SK-N-SH (cell line): ENCODE results near the gene SMARCA2. TPM values are rescaled to one million over a fixed set of nuclear protein-coding genes. Genes with fewer than 3 reads are reported as not detected.

ENCODE experiments used
- CTCF ChIA-PET: fragments of 300-600, 350-600 bp; formaldehyde crosslinking; extraction: SDS; loops from one replicate; lab custom pipeline; 2021; lab: Yijun Ruan, JAX
- POLR2A ChIA-PET: fragments of 350-600 bp; sonication (Branson Sonifier 250); formaldehyde crosslinking; extraction: SDS; loops from one replicate; lab custom pipeline; 2020; ENCODE audit warnings: antibody characterized with exemption, inconsistent platforms; lab: Yijun Ruan, JAX
- DNase-seq: peaks from one replicate; pipeline ENCODE4 v3.0.0; 2012
- H2AFZ ChIP-seq: fragments of 200-600 bp; sonication (generic); 2 replicates; pipeline ENCODE4 v1.8.1; 2016; ENCODE audit warnings: antibody characterized with exemption, mild to moderate bottlenecking, low read depth
- H3F3A ChIP-seq: fragments of 200-600 bp; sonication (generic); replicated peaks from 2 replicates; pipeline ENCODE3; 2016; ENCODE audit warnings: antibody characterized with exemption, mild to moderate bottlenecking; ENCODE audit not compliant: insufficient read depth
- H3K27ac ChIP-seq, 2 experiments: fragments of 200-500 bp in 1 of 2; fragments of 200-600 bp in 1 of 2; sonication (Bioruptor generic) in 1 of 2; sonication (generic), shearing (Covaris generic) in 1 of 2; 2 replicates each; pipeline versions ENCODE4 v1.5.1 to v1.6.1; 2014 to 2016; ENCODE audit warnings: low read depth in 2 of 2, inconsistent platforms in 1 of 2, low read length in 1 of 2, mild to moderate bottlenecking in 1 of 2, mixed read lengths in 1 of 2
- H3K27me3 ChIP-seq: fragments of 200-600 bp; sonication (generic), shearing (Covaris generic); 2 replicates; pipeline ENCODE4 v1.6.1; 2016; ENCODE audit warnings: mixed run types; ENCODE audit not compliant: insufficient read depth
- H3K36me3 ChIP-seq, 2 experiments: fragments of 200-500 bp in 1 of 2; fragments of 200-600 bp in 1 of 2; sonication (Bioruptor generic) in 1 of 2; sonication (generic) in 1 of 2; replicated peaks in 1 of 2; 2 replicates each; pipeline versions ENCODE3 to v1.5.1; 2014 to 2016; ENCODE audit warnings: low read length in 1 of 2, mild to moderate bottlenecking in 1 of 2; ENCODE audit not compliant: insufficient read depth in 2 of 2, control insufficient read depth in 1 of 2
- H3K4me1 ChIP-seq, 2 experiments: fragments of 200-500 bp in 1 of 2; fragments of 200-600 bp in 1 of 2; sonication (Bioruptor generic) in 1 of 2; sonication (generic), shearing (Covaris generic) in 1 of 2; 2 replicates each; pipeline versions ENCODE4 v1.5.1 to v1.6.1; 2014 to 2016; ENCODE audit warnings: low read depth in 1 of 2, low read length in 1 of 2, mixed run types in 1 of 2; ENCODE audit not compliant: insufficient read depth in 2 of 2, control insufficient read depth in 1 of 2
- H3K4me2 ChIP-seq: fragments of 200-600 bp; sonication (generic), shearing (Covaris generic); 2 replicates; pipeline ENCODE4 v1.6.1; 2017; ENCODE audit warnings: mixed run types
- H3K4me3 ChIP-seq, 2 experiments: fragments of 200-500 bp in 1 of 2; fragments of 200-600 bp in 1 of 2; sonication (Bioruptor generic) in 1 of 2; sonication (generic), shearing (Covaris generic) in 1 of 2; 2 replicates each; pipeline versions ENCODE4 v1.5.1 to v1.8.1; 2014 to 2016; ENCODE audit warnings: low read depth in 2 of 2, inconsistent platforms in 1 of 2, low read length in 1 of 2, mild to moderate bottlenecking in 1 of 2, mixed read lengths in 1 of 2, moderate library complexity in 1 of 2
- H3K79me2 ChIP-seq: fragments of 200-600 bp; sonication (generic); 2 replicates; pipeline ENCODE4 v1.8.1; 2017; ENCODE audit warnings: mild to moderate bottlenecking; ENCODE audit not compliant: insufficient read depth
- H3K9ac ChIP-seq: fragments of 200-600 bp; sonication (generic); 2 replicates; pipeline ENCODE4 v1.6.1; 2017; ENCODE audit warnings: mixed run types
- H3K9me2 ChIP-seq: fragments of 200-600 bp; sonication (generic); 2 replicates; pipeline ENCODE4 v1.6.1; 2017; ENCODE audit warnings: mixed run types
- H3K9me3 ChIP-seq: fragments of 200-600 bp; sonication (generic); 2 replicates; pipeline ENCODE4 v1.6.1; 2017; ENCODE audit warnings: mixed run types, mild to moderate bottlenecking, moderate library complexity
- H4K20me1 ChIP-seq: fragments of 200-600 bp; sonication (generic); 2 replicates; pipeline ENCODE4 v1.6.1; 2017; ENCODE audit warnings: mild to moderate bottlenecking, mixed run types; ENCODE audit not compliant: insufficient read depth
- CHD2 ChIP-seq: fragments of 150-350 bp; IDR thresholded peaks from 2 replicates; pipeline ENCODE4 v1.6.1; 2018; ENCODE audit warnings: low read length; ENCODE audit not compliant: partially characterized antibody
- EZH2phosphoT487 ChIP-seq: fragments of 200-600 bp; sonication (generic); IDR thresholded peaks from 2 replicates; pipeline ENCODE4 v1.6.1; 2017; ENCODE audit warnings: low read depth, mixed run types, mild to moderate bottlenecking, antibody characterized with exemption, moderate library complexity, borderline replicate concordance
- FOXM1 ChIP-seq: IDR thresholded peaks from 2 replicates; pipeline ENCODE4 v1.4.0; 2012; ENCODE audit warnings: low read depth, mild to moderate bottlenecking
- JUND ChIP-seq: IDR thresholded peaks from 2 replicates; pipeline ENCODE4 v1.4.0; 2012
- MXI1 ChIP-seq: IDR thresholded peaks from 2 replicates; pipeline ENCODE4 v1.6.1; 2012; ENCODE audit warnings: mild to moderate bottlenecking, low read depth, low read length, improper control_type of control experiment
- RCOR1 ChIP-seq: fragments of 150-350 bp; IDR thresholded peaks from 2 replicates; pipeline ENCODE4 v1.6.1; 2017; ENCODE audit warnings: antibody characterized with exemption, low read length
- RFX5 ChIP-seq: IDR thresholded peaks from 2 replicates; pipeline ENCODE4 v1.6.1; 2012; ENCODE audit warnings: mild to moderate bottlenecking, improper control_type of control experiment, low read length
- SIN3A ChIP-seq: IDR thresholded peaks from 2 replicates; pipeline ENCODE4 v1.6.1; 2012; ENCODE audit warnings: low read depth, mild to moderate bottlenecking, low read length, moderate library complexity, borderline replicate concordance
- SMC3 ChIP-seq: IDR thresholded peaks from 2 replicates; pipeline ENCODE4 v1.6.1; 2012; ENCODE audit warnings: low read depth, low read length, improper control_type of control experiment
- TAF1 ChIP-seq: IDR thresholded peaks from 2 replicates; pipeline ENCODE4 v1.6.1; 2012; ENCODE audit warnings: low read depth, mild to moderate bottlenecking, low read length, moderate library complexity, borderline replicate concordance
- TCF12 ChIP-seq: IDR thresholded peaks from 2 replicates; pipeline ENCODE4 v1.4.0; 2012
- WGBS: methylation state at CpG from one replicate; pipeline ENCODE4 v1.1.6; 2017; ENCODE audit warnings: low lambda C conversion rate; 5-methylcytosine and 5-hydroxymethylcytosine counted together
- polyA plus RNA-seq, 3 experiments: library from polyadenylated mRNA; depleted of rRNA; stranded (reverse); fragments of >200 nt; gene quantifications; 2 replicates each; pipeline ENCODE4 v1.2.3, GENCODE V29; 2012
- TF ChIP-seq, protein P1 (sequence below): fragments of 200-600 bp; sonication (generic); IDR thresholded peaks from 2 replicates; pipeline ENCODE4 v1.6.1; 2017; ENCODE audit warnings: antibody characterized with exemption, mild to moderate bottlenecking, moderate library complexity
- TF ChIP-seq, protein P2 (sequence below): IDR thresholded peaks from 2 replicates; pipeline ENCODE4 v1.4.0; 2012; ENCODE audit warnings: low read depth
- TF ChIP-seq, protein P3 (sequence below): IDR thresholded peaks from 2 replicates; pipeline ENCODE4; 2012
- TF ChIP-seq, protein P4 (sequence below): IDR thresholded peaks from 2 replicates; pipeline ENCODE4 v1.4.0; 2012; ENCODE audit warnings: low read depth, borderline replicate concordance

The SMARCA2 gene
- polyA plus RNA-seq, 1 of the 3 experiments (the other 2 are of a cell fraction): 17.4 TPM

DNA sequence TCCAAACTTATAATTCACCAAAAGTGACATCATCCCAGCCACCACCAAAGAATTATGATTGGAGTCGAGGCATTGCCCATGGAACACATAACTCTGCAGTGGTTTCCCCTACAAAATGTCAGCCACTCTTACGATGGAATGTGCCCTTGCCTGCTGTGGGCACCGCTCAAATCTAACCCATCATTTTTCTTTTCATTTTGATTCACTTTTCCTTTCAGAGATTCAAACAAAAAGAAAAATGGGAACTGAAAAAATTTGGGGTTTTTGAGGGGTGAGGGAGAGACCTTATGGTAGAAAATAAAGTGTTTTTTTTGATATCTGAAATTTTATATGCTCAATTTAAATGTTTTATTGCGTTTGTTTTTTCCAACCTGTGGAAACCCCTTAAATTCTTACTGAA, 28.1 kb downstream of the SMARCA2 start:
- peaks cover 28 to 33% of the 10 kb centered on the region in 2 experiments for H3K36me3 ChIP-seq
- no peak overlapping the region for H3K4me3 ChIP-seq
- no peaks in the 10 kb centered on the region for H3K27me3 ChIP-seq
- ChIA-PET CTCF (interaction anchor here (0.7 kb wide), 1 partner anchor 16 kb away, joined by 3 read pairs; no protein-coding TSS in a partner anchor), POLR2A (no interaction called here)
- H4K20me1 ChIP-seq: no peaks in the 10 kb centered on the region
- H3F3A ChIP-seq: no peaks in the 10 kb centered on the region
- H3K4me1 ChIP-seq: no peaks in the 10 kb centered on the region
- no peak overlapping the region for H2AFZ ChIP-seq
- H3K4me2 ChIP-seq: no peak overlapping the region
- H3K79me2 ChIP-seq: no peaks in the 10 kb centered on the region; the same call in 1 of the 2 replicates
- H3K9me3 ChIP-seq: no peaks in the 10 kb centered on the region
- no peak for DNase-seq
- no peak overlapping the region for H3K27ac ChIP-seq
- no peaks in the 10 kb centered on the region for H3K9me2 ChIP-seq
- H3K9ac ChIP-seq: no peak overlapping the region
- 90% methylated on average over 4 of the region's 4 CpGs for WGBS
- TF ChIP-seq RCOR1 (no peak), FOXM1 (no peak), CHD2 (no peak), JUND (no peak)
- TF ChIP-seq, protein P1, sequence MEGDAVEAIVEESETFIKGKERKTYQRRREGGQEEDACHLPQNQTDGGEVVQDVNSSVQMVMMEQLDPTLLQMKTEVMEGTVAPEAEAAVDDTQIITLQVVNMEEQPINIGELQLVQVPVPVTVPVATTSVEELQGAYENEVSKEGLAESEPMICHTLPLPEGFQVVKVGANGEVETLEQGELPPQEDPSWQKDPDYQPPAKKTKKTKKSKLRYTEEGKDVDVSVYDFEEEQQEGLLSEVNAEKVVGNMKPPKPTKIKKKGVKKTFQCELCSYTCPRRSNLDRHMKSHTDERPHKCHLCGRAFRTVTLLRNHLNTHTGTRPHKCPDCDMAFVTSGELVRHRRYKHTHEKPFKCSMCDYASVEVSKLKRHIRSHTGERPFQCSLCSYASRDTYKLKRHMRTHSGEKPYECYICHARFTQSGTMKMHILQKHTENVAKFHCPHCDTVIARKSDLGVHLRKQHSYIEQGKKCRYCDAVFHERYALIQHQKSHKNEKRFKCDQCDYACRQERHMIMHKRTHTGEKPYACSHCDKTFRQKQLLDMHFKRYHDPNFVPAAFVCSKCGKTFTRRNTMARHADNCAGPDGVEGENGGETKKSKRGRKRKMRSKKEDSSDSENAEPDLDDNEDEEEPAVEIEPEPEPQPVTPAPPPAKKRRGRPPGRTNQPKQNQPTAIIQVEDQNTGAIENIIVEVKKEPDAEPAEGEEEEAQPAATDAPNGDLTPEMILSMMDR: no peak
- TF ChIP-seq, protein P2, sequence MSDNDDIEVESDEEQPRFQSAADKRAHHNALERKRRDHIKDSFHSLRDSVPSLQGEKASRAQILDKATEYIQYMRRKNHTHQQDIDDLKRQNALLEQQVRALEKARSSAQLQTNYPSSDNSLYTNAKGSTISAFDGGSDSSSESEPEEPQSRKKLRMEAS: no peak

GRCh38 chr9:2043881-2044462, 28.8 kb downstream of the SMARCA2 start:
- Histone ChIP-seq H3K79me2 (no peaks in the 10 kb centered on the region; the same call in 1 of the 2 replicates), H2AFZ (no peak overlapping the region), H3K9me2 (no peaks in the 10 kb centered on the region), H3K4me1 (no peaks in the 10 kb centered on the region), H3F3A (no peaks in the 10 kb centered on the region), H3K36me3 (peaks cover 33% of the 10 kb centered on the region in 2 experiments), H3K4me2 (no peak overlapping the region), H3K27me3 (no peaks in the 10 kb centered on the region), H3K27ac (no peak overlapping the region), H4K20me1 (no peaks in the 10 kb centered on the region), H3K4me3 (no peak overlapping the region), H3K9me3 (no peaks in the 10 kb centered on the region), H3K9ac (no peak overlapping the region)
- TF ChIP-seq, protein P2: no peak
- TF ChIP-seq MXI1 (no peak), JUND (no peak), SMC3 (no peak), SIN3A (no peak), TCF12 (no peak), EZH2phosphoT487 (no peak), RFX5 (no peak), TAF1 (no peak)
- TF ChIP-seq, protein P3, sequence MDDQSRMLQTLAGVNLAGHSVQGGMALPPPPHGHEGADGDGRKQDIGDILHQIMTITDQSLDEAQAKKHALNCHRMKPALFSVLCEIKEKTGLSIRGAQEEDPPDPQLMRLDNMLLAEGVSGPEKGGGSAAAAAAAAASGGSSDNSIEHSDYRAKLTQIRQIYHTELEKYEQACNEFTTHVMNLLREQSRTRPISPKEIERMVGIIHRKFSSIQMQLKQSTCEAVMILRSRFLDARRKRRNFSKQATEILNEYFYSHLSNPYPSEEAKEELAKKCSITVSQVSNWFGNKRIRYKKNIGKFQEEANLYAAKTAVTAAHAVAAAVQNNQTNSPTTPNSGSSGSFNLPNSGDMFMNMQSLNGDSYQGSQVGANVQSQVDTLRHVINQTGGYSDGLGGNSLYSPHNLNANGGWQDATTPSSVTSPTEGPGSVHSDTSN: no peak
- TF ChIP-seq, protein P4, sequence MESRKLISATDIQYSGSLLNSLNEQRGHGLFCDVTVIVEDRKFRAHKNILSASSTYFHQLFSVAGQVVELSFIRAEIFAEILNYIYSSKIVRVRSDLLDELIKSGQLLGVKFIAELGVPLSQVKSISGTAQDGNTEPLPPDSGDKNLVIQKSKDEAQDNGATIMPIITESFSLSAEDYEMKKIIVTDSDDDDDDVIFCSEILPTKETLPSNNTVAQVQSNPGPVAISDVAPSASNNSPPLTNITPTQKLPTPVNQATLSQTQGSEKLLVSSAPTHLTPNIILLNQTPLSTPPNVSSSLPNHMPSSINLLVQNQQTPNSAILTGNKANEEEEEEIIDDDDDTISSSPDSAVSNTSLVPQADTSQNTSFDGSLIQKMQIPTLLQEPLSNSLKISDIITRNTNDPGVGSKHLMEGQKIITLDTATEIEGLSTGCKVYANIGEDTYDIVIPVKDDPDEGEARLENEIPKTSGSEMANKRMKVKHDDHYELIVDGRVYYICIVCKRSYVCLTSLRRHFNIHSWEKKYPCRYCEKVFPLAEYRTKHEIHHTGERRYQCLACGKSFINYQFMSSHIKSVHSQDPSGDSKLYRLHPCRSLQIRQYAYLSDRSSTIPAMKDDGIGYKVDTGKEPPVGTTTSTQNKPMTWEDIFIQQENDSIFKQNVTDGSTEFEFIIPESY: no peak
- 87% methylated on average over 12 of the region's 12 CpGs for WGBS
- no peak for DNase-seq
- ChIA-PET CTCF (interaction anchor here (1.1 kb wide), 1 partner anchor 43 kb away, joined by 3 read pairs; no protein-coding TSS in a partner anchor), POLR2A (no interaction called here)
